Measurements from ENCODE around the gene OARD1.
A peak's percentile ranks its signal among the peaks of the same experiment; 100 is the strongest.
"Not testable (repeated sequence)": the region's sequence is repeated elsewhere in the genome, so short reads cannot be mapped to it uniquely, and the experiment has no call there.

OARD1 gene, protein sequence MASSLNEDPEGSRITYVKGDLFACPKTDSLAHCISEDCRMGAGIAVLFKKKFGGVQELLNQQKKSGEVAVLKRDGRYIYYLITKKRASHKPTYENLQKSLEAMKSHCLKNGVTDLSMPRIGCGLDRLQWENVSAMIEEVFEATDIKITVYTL

GRCh38 chr6:41071923-41072835 lies at the start of gene OARD1:
OARD1 (minus strand) TSS chr6:41072356; CDS start chr6:41071634, 722 bp downstream.
- DNase-seq = peak; percentile 100

GRCh38 chr6:41120058-41120457 lies 47.9 kb upstream of the OARD1 start:
- no peak for DNase-seq

DNA sequence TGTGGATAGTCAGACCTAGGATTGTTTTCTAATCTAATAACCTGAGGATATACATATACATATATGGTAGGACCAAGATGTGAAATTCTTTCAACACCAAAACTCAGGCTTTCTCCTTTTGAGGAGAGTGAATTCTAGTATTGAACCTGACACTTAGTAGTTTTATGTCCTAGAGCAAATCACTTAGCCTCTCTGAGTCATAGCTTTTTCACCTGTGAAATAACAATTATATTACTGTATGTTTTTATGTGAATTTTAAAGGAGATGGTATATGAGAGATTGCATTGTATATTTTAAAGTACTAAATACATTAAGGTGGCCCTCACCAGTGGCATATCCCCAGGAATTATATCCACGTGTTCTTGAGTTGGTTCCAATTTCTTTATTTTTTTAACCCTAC lies 47.4 kb upstream of the OARD1 start:
- no peak for DNase-seq

DNA sequence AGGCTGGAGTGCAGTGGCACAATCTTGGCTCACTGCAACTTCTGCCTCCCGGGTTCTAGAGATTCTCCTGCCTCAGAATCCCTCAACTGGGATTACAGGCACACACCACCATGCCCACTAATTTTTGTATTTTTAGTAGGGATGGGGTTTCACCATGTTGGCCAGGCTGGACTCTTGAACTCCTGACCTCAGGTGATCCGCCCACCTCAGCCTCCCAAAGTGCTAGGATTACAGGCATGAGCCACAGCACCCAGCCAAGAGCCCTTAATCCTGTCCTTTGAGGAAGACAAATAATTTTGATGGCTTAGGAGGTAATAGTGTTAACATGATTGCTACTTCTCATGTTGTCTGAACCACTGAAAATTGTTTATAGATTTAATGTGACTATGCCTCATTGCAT lies 42.9 kb upstream of the OARD1 start:
- not testable (repeated sequence) for DNase-seq

DNA sequence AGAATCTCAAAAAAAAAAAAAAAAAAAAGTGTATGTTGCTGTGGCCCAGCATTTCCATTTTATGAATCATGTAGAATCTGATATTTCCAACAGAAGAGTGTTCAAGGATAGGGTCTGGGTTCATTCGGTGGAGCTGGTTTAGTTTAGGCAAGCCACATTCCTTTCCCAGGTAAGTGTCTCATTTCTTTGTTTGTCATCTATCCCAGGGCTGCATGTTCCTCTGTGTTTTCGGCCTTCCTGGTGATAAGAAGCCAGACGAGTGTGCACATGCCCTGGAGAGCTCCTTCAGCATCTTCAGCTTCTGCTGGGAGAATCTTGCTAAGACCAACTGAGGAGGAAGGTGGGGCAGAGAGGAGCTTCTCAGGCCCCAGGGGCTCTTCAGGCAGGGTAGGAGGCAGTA lies 38.9 kb upstream of the OARD1 start:
- DNase-seq = no peak

DNA sequence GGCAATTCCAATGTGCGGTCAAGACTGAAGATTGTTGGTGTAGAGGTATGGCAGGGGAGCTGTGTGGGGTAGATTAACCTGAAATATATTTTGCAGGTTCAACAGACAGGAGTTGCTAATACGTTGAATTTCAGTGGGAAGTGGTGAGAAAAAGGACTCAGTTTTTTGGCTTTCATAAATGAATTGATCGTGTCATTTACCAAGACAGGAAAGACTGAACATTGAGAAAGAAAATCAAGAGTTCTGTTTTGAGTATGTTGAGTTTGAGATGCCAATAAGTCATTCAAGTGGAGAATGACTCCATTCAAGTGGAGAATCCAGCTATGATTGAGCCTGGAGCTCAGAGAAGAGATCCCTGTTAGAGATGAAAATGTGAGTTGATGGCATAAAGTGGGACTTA lies 31.7 kb upstream of the OARD1 start:
- no peak for DNase-seq

DNA sequence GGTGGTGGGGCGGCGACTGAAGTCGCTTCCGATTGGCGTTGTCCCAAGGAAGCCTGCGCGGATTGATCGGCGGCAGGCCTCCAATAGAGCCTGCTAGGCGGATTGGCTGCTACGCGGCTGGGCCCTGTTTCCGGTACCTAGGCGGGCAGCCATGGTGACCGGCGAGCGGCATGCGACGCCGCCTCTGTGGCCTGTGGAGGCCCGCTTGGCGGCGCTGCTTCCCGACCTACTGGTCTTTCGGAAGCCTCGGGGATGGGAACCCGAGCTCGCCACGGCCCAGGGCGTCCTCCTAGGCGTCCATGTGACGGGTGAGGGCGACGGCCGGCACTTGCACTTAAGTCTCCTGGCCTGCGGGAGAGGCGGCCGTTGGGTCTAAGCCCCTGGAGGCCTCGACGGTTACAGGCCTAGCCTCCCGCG lies 28.7 kb upstream of the OARD1 start:
- DNase-seq = no peak

GRCh38 chr6:41098366-41098765 lies 26.2 kb upstream of the OARD1 start:
- no peak for DNase-seq

- no peak for DNase-seq
Measured at GRCh38 chr6:41097467-41098090, 25.4 kb upstream of the OARD1 start.

DNA sequence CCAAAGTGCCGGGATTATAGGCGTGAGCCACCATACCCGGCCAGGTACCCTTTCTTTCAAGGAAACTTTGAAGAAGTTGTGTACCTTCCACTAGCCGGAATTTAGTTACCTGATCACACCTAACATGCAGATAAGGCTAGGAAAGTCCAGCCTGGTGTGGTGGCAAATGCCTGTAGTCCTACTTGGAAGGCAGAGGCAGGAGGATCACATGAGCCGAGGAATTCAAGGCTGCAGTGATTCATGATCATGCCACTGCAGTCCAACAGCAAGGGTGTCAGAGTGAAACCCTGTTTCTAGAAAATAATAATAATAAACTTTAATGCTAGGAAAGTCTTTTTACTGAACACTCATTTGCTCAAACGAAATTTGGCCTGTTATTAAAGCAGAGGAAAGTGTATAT lies 21.6 kb upstream of the OARD1 start:
- DNase-seq = no peak

DNA sequence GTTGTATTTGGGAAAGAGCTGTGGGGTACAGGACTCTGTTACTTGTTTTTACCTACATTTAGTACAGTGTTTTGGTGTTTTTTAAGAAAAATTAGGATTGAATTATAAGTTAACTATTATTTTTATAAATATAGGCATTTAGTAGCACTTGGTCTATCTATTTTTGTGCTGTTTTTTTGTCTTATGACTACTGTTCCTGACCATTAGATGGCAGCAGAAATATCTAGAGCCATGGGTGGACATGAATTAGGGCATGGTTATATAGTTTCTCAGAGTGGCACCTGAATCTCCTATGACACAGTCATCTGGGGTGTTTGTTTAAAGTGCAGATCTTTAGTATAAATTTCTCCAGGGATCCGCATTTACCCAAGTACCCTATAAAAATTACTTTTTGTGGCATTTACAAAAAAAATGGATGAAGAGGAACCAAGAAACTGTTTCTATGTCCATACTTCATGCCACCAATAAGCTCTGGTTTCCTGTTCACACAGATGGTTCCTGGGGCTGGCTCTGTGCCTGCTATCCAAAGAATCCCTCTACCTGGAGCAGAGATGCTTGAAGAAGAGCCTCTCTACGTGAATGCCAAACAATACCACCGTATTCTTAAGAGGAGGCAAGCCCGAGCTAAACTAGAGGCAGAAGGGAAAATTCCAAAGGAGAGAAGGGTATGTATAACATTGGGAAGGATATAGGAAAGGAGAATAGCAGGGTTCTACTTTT lies 20.4 kb upstream of the OARD1 start:
- peak; percentile 14 for DNase-seq

GRCh38 chr6:41090841-41091761 lies 18.9 kb upstream of the OARD1 start:
- no peak for DNase-seq

DNA sequence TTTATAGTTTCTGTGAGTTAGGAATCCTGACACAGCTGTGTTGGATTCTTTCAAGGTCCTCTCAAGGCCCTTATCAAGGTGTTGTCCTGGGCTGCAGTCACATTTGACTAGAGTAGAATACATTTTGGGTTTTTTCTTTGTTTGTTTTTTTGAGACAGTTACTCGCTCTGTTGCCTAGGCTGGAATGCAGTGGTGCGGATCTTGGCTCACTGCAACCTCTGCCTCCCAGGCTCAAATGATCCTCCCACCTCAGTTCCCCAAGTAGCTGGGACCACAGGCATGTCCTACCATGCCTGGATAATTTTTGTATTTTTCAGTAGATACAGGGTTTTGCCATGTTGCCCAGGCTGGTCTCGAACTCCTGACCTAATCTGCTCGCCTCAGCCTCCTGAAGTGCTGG lies 16.3 kb upstream of the OARD1 start:
- no peak for DNase-seq

DNA sequence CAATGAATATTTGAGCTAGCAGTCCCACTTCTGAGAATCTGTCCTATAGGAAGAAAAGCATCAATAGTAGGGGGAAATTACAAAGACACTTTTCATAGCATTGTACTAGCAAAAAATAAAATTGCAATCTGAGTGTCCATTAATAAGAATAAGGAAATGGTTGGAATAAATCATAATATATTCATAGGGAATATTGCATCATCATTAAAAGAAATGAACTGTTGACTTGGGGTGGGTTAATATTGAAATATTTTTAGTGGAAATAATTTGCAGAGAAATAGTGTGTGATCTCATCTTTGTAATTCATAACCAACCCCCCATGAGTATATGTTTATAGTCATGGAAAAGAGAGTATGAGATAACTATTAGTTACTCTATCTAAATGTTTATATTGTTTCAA lies 13.0 kb upstream of the OARD1 start:
- DNase-seq = no peak

- DNase-seq = no peak
Measured at GRCh38 chr6:41083072-41083471, 10.9 kb upstream of the OARD1 start.

DNA sequence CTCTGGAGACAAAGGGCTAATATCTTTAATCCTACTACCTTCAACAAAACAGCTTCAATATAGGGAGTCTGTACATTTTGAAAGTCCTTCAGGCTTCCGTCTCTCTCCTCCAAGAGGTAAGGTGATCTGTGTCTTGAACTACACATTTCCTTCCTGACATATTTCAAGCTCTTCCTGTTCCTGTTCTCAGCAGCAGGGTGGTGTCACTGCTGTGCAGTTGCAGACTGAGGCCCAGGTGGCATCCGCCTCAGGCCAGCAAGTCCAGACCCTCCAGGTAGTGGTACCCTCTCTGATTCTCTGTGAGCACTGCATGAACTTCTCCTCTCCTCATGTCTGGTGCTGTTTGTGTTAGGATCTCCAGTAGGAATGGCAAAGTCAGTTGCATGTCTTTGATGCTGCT lies 8.5 kb upstream of the OARD1 start:
- peak; percentile 43 for DNase-seq

GRCh38 chr6:41079080-41079479 lies 6.9 kb upstream of the OARD1 start:
- DNase-seq = no peak

- no peak for DNase-seq
Measured at GRCh38 chr6:41078101-41078500, 5.9 kb upstream of the OARD1 start.

DNA sequence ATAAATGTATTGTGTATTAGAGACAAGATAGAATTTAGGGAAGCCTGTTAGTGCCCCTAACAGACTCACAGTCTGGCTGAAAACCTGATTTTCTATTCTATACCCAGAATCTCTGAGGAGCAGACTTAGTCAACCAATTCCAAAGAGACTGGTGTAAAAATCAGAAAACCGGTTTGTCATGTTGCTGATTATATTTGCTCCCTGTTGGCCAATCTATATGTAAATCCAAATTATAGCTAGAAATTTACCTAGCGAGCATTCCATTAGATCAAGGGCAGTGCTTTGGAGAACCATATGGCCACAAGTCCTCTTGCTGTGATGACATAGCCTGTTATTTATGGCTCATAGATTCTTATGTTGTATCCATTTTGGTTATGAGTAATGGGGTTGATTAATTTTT lies 5.4 kb upstream of the OARD1 start:
- no peak for DNase-seq

- no peak for DNase-seq
Measured at GRCh38 chr6:41075651-41076626, 3.8 kb upstream of the OARD1 start.

Data from CD4-positive, alpha-beta T cell treated with Interleukin-21 for 1 hour (primary cell).